C4-2B (cell line): ENCODE results near the gene CIAO3.

Experiments used
- CTCF ChIP-seq: fragments of 450-650 bp; conservative IDR thresholded peaks from 2 replicates; pipeline ENCODE4 v1.5.1; 2017; ENCODE audit warnings: mild to moderate bottlenecking
- ZFX ChIP-seq: fragments of 450-650 bp; IDR thresholded peaks from 2 replicates; pipeline ENCODE4 v1.6.1; 2017

GRCh38 chr16:784431-784830, 43.6 kb upstream of the CIAO3 start:
- no peak for TF ChIP-seq CTCF
- no peak for TF ChIP-seq ZFX
